GM12892 (cell line): ENCODE results near the gene POLR2I.
"Not testable (repeated sequence)": the region's sequence is repeated elsewhere in the genome, so short reads cannot be mapped to it uniquely, and the experiment has no call there.

Experiments used
- POLR2A ChIP-seq: IDR thresholded peaks from 2 replicates; pipeline ENCODE4 v1.6.1; 2011; ENCODE audit warnings: low read depth, low read length, control low read depth
- TAF1 ChIP-seq: IDR thresholded peaks from 2 replicates; pipeline ENCODE4 v1.6.1; 2011; ENCODE audit warnings: low read depth, mild to moderate bottlenecking, control low read depth, low read length, borderline replicate concordance

GRCh38 chr19:36131221-36131620, 16.5 kb upstream of the POLR2I start:
- not testable (repeated sequence) for TF ChIP-seq POLR2A, TAF1
